Cardiac muscle cell (in vitro differentiated cells and primary cell): ENCODE results near the gene SPON1. TPM values are rescaled to one million over a fixed set of nuclear protein-coding genes. Genes with fewer than 3 reads are reported as not detected.

ENCODE experiments used
- DNase-seq, 2 donors: peaks; one replicate each; pipeline versions ENCODE4 v3.0.0 to v3.0.0-alpha.2; 2010 to 2017; ENCODE audit warnings: low read depth in 1 of 2, low spot score in 1 of 2
- H3K27ac ChIP-seq: fragments of 200-600 bp; sonication (generic); 2 replicates; pipeline ENCODE4 v1.5.1; 2016
- H3K27me3 ChIP-seq: fragments of 200-600 bp; sonication (generic); 2 replicates; pipeline ENCODE4 v1.6.0; 2016; ENCODE audit warnings: control low read depth
- H3K36me3 ChIP-seq: fragments of 200-600 bp; sonication (generic); 2 replicates; pipeline ENCODE4 v1.5.1; 2016; ENCODE audit warnings: control low read depth
- H3K4me1 ChIP-seq: fragments of 200-600 bp; sonication (generic); 2 replicates; pipeline ENCODE4 v1.8.1; 2017; ENCODE audit warnings: low read depth, mild to moderate bottlenecking, mixed run types
- H3K4me3 ChIP-seq: fragments of 200-600 bp; sonication (generic); 2 replicates; pipeline ENCODE4 v1.5.1; 2016; ENCODE audit warnings: mild to moderate bottlenecking
- H3K9me3 ChIP-seq: fragments of 200-600 bp; sonication (generic); 2 replicates; pipeline ENCODE4 v1.5.1; 2017; ENCODE audit warnings: low read depth, mild to moderate bottlenecking, control low read depth
- polyA plus RNA-seq: library from polyadenylated mRNA; unstranded; fragments of >200 nt; fragmentation: Nextera tagmentation; extraction: Ambion mirVana; gene quantifications from 2 replicates; pipeline ENCODE4 v1.2.1, GENCODE V29; 2016
- total RNA-seq: library from RNA; depleted of rRNA; stranded (reverse); fragments of >200 nt; gene quantifications from 2 replicates; pipeline ENCODE4 v1.2.3, GENCODE V29; 2016
- TF ChIP-seq, protein P1 (sequence below): IDR thresholded peaks from 2 replicates; pipeline ENCODE4 v1.5.1; 2012; ENCODE audit warnings: low read depth, mild to moderate bottlenecking, low read length

SPON1 gene
- total and polyA plus RNA-seq, 2 experiments from 2014 or later = 13.3 to 22.0 TPM

DNA sequence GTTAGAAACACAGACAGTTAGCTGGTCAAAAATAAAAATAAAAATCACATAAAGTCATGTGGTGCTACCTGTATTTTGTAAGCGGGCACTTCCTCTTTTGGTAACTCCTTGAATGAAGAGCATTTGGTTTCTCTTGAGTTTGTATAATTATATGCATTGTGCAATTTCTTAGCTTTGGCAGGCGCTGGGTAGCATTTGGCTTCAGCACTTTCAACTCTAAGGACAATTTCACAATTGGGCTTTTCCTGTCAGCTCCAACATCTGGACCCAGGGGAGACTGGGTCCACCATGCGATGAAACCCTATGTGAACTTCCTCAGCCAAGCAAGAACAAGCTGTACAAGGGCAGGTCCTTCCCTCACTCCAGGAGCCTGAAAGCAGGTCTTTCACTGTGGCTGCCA lies 227.4 kb downstream of the SPON1 start:
- Histone ChIP-seq H3K9me3 (no peaks in the 10 kb centered on the region), H3K4me3 (no peak overlapping the region), H3K4me1 (no peaks in the 10 kb centered on the region), H3K27me3 (no peaks in the 10 kb centered on the region), H3K36me3 (no peaks in the 10 kb centered on the region), H3K27ac (no peak overlapping the region)
- peak in 1 of 2 donors; percentile 51 for DNase-seq
- TF ChIP-seq, protein P1, sequence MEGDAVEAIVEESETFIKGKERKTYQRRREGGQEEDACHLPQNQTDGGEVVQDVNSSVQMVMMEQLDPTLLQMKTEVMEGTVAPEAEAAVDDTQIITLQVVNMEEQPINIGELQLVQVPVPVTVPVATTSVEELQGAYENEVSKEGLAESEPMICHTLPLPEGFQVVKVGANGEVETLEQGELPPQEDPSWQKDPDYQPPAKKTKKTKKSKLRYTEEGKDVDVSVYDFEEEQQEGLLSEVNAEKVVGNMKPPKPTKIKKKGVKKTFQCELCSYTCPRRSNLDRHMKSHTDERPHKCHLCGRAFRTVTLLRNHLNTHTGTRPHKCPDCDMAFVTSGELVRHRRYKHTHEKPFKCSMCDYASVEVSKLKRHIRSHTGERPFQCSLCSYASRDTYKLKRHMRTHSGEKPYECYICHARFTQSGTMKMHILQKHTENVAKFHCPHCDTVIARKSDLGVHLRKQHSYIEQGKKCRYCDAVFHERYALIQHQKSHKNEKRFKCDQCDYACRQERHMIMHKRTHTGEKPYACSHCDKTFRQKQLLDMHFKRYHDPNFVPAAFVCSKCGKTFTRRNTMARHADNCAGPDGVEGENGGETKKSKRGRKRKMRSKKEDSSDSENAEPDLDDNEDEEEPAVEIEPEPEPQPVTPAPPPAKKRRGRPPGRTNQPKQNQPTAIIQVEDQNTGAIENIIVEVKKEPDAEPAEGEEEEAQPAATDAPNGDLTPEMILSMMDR = no peak

DNA sequence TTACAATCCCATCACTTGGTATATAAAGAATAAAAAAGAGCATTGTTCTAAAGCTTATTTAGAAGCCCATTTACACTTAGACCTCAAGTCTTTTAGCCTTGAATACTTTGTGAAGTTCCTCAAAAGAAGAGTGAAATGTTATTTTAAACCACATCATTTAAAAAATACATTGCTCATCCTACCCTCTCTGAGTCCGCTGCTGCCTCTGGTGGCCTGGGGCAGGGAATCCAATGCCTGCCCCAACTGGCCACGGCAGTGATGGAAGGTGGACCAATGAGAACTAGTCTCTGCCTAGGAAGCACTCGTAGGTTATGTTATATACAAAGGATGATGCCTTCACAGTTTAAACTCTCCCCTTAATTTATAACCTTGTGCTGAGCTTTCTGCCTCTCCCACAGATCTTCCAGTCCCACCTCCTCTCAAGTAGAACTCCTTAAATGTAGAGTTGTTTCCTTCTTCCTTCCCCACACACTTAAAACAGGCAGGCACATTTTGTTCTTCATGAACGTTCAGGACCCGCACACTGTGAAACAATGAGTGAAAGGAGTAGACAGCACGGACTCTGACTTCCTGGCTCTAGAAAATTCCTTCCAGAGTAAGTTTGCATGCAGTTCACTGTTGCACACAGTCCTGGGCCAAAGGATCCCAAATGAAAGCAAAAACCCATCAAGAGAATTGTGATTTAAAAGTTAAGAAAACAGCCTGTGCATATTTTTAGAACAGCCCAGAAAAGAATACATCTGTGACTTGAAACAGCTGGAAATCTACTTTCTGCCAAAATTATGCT lies 228.7 kb downstream of the SPON1 start:
- H3K27me3 ChIP-seq = no peaks in the 10 kb centered on the region
- H3K4me1 ChIP-seq = no peaks in the 10 kb centered on the region
- no peak overlapping the region for H3K27ac ChIP-seq
- peak in 1 of 2 donors; percentile 14 for DNase-seq
- TF ChIP-seq, protein P1 = no peak
- no peak overlapping the region for H3K4me3 ChIP-seq
- H3K36me3 ChIP-seq = no peaks in the 10 kb centered on the region
- H3K9me3 ChIP-seq = no peaks in the 10 kb centered on the region

- no peaks in the 10 kb centered on the region for H3K9me3 ChIP-seq
- H3K4me1 ChIP-seq = no peaks in the 10 kb centered on the region
- TF ChIP-seq, protein P1 = no peak
- no peaks in the 10 kb centered on the region for H3K36me3 ChIP-seq
- no peak for DNase-seq
- no peaks in the 10 kb centered on the region for H3K27me3 ChIP-seq
- H3K4me3 ChIP-seq = no peak overlapping the region
- H3K27ac ChIP-seq = no peak overlapping the region
These were observed 231.1 kb downstream of the SPON1 start for GRCh38 chr11:14193644-14194043.

DNA sequence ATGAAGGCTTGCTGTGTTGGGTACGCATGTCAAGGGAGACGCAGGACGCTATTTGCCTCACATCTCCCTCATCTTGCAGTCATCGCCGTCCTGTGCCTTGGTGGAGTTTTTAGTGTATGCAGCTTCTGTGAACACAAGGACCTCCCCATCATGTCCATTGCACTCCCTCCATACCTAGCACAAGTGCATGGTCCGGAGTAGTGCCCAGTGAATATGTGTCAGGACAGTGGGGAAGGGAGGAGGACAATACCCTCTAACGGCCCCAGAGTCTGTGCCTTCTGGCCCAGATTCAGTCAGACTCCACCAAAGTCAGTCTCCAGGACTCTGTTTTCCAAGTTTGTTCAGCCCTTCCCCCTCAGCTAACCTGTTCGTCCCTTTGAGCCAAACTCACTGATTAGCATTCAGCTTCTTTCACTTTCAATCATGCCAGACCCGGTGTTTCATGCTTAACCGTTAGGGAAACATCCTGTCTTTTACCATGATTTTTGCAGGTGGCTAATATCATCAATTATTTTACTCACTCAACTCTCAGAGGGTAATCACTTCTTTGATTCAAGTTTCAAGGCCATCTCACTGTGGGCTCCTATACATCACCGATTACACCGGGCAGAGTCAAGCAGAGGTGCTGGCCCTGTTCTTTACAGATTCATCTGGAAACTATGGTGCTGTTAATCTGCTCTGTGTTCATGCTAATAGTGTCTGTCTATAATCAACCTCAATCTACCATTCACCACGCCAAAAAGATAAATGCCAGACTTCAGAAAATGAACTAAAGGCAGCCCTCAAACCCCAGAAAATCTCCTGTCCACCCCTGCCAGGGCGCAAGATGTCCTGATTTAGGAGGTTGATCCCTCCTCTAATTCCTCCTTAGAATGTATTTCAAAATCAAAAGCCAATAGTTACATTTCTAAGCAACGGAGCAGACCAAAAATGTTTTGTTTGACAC lies 240.0 kb downstream of the SPON1 start:
- H3K27ac ChIP-seq = no peak overlapping the region
- DNase-seq = no peak
- H3K9me3 ChIP-seq = no peaks in the 10 kb centered on the region
- no peaks in the 10 kb centered on the region for H3K4me1 ChIP-seq
- no peak overlapping the region for H3K4me3 ChIP-seq
- no peaks in the 10 kb centered on the region for H3K27me3 ChIP-seq
- TF ChIP-seq, protein P1 = no peak
- no peaks in the 10 kb centered on the region for H3K36me3 ChIP-seq

DNA sequence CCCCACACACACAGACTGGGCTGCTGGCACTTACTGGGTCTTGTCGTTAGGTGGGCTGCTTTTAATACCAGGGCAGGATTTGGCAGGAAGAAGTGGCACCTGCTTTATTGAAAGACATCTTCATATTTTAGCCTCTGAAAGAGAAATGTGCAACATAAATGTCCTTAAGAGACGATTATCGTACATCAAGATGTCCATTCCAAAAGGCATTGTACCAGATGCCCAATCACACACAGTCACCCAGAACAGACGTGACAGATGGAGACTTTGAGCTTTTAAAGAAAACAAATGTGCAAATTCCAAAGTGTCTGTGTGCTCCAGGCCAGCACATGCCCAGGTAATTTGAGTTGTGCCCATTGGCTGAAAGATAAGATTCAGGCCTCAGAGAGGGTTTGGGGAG lies 240.8 kb downstream of the SPON1 start:
- Histone ChIP-seq H3K4me1 (no peaks in the 10 kb centered on the region), H3K36me3 (no peaks in the 10 kb centered on the region), H3K27ac (no peak overlapping the region), H3K27me3 (no peaks in the 10 kb centered on the region), H3K4me3 (no peak overlapping the region), H3K9me3 (no peaks in the 10 kb centered on the region)
- TF ChIP-seq, protein P1 = no peak
- DNase-seq = no peak
